Measurements from ENCODE around the gene STRBP.
"Not testable (repeated sequence)": the region's sequence is repeated elsewhere in the genome, so short reads cannot be mapped to it uniquely, and the experiment has no call there.

STRBP gene

DNA sequence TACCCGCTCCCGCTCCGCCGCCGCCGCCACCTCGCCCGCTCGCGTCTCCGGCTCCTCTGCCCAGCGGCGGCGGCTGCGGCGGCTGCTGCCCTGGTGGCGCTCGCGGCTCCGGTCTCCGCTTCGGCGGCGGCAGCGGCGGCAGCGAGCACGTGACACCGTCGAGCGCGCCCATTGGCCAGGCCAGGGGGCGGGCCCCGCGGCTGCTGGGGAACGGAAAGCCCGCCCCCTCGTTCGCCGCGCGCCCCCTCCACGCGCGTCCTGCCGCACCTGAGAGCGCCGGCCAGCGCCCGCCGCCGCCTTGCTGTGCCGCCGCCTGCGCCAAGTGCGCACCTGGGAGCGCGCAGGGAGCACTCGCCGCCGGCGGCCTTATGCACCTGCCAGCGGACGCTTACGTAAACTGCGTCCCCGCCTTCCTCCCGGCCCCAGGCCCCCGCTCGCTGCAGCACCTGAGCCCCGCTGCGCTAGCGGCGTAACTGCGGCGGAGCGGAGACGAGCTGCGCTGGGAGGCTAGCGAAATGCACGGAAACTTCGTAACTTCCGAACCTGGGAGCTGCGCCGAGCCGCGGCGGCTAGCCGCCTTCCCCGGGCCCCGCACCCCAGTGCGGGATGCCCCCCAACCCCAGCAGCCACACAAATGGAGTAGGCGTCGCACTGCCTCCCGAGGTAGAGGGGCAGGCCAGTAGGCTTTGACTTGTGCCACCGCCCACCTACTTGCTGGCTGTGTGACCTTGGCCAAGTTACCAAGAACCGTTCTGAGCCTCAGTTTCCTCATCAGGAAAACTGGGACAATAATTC, at the start of gene STRBP:
STRBP (minus strand) TSS at position 122 of the 795 bp plus-strand sequence. CDS start 84,452 bp downstream, outside the sequence.
- intact Hi-C loops (cut with DNase I) = no loop called here
- DNase-seq = peak; percentile 65 to 98 (median 94)

DNA sequence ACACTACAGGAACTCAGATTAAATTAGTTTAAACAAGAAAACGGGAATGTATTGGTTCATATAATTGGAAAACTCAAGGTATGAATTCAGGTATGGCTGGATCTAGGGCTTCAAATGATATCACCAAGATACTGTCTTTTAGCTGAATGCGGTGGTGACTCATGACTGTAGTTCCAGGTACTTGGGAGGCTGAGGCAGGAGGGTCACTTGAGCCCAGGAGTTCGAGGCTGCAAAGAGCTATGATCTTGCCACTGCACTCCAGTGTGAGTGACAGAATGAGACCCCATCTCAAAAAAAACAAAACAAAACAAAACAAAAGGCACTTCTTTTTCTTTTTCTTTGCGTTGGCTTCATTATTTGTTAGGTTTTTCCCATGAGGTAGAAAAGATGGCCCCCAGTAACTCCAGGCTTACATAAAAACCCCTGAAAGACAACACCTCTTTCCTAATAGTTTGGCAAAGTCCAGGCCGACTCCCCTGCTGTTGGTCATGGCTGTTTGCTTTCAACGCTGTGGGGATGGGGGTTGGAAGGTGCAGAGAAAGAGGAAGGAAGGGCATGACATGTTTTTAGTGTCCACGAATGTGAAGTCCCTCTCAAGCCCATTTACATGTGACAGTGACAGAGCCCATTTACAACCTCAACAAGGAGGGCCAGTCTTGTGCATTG, 47.8 kb upstream of the STRBP start:
- DNase-seq = peak in 1 of 42 donors; percentile 44
- intact Hi-C loops (cut with DNase I) = no loop called here

DNA sequence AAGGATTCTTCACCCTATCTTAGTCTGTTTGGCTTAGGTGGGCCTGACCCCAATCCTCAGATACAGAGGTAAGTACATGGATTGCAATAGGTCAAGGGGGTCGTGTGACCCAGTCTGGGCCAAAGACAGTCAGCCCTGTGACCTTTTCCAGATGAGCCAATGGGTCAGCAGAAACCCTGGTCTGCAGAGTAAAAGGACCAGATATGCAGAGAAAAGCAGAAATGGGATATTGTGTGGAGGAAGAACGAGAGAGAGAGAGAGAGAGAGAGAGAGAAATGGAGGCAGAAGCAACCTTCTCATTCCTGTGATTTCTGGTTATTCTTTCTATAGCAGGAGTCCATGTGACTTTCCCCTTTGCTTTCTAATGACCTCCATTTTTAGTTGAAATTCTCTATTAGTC, 47.2 kb upstream of the STRBP start:
- intact Hi-C loops (cut with DNase I) = no loop called here

DNA sequence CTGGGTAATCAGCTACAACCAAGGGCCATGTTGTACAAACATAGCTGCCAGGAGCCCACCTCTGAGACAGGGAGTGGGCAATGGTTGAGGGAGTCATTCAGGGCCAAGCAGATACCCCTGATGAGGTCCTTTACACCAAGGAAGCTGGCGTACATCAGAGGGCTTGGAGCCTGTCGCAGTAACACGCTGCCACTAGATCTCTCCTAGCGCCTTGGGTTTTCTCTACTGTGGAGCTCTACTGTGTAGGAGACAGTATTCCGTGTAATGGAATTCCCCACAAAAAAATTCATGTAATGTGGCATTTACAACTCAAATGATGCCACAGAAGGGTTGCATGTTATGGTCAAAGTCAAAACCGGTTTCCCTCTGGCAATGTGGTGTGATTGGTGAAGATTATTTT, 46.2 kb upstream of the STRBP start:
- intact Hi-C loops (cut with DNase I) = no loop called here
- DNase-seq = no peak

More for the DNA sequence above, 47.2 kb upstream of the STRBP start:
- DNase-seq = no peak

DNA sequence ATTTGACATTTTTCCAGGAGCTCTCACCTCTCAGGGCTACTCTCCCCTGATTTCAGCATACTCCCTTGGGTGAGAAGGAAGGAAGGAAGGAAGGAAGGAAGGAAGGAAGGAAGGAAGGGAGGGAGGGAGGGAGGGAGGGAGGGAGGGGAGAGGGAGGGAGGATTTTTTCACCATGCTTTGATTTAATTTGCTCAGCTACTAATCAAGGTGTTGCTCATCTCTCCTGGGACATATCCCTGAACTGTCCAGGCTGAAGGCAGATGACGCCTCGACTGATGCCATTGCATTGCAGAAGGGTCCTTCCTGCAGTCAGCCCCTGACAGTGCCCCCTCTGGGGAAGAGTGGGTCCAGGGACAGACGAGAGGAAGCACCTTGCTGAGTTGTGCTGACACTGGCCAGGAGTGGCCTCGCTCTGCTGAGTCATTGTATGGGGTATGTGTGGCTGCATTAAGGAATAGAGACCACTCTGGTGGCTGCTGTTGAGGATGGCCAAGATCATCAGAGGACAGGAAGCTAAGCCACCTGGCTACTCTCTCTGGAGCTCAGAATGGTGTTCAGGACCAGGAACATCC, 44.0 kb upstream of the STRBP start:
- DNase-seq = no peak
- intact Hi-C loops (cut with DNase I) = no loop called here

DNA sequence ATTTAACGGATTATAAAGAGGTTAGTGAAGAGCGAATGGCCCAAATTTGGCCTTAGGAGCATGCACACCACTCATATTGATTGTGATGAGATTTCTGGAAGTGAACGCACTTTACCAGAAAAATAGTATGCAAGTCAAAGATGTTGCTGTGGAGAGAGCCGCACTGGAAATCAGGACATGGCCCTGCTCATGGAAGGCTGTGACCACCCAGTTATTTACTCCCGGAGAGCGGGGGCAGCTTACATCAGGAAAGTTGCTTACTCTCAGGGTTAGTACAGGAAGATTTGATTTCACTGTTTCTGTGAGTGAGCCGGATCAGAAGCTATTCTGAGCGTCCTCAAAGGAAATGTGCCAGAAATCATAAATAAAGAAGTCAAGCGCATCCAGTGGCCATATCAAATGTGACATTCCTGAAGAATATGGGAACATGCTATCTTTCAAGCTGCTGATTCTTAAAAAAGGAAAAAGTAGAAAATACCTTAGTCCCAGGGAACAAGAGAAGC, 42.9 kb upstream of the STRBP start:
- no peak for DNase-seq
- intact Hi-C loops (cut with DNase I) = no loop called here

DNA sequence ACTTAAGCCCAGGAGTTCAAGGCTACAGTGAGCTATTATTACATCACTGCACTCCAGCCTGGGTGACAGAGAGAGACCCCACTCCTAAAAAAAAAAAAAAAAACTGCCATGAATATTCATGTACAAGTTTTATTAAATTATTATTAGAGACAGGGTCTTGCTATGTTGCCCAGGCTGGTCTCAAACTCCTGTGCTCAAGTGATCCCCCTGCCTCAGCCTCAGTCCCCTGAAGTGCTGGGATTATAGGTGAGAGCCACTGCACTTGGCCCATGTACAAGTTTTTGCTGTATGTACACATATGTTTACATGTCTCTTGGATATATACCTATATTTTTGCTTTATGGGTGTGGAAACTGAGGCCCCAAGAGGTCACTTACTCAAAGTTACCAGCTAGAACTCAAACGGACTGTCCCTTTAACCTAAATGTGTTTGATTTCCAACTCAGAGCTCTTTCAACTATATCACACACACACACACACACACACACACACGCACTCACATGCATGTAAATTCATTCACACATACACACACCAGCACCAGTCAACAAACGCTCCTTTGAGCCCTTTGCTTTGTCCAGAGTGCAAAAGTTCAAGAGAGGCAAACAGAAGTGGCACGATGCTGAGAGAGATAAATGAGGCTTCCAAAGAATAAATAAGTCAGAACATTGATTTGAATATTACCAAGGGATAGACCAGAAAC, 42.3 kb upstream of the STRBP start:
- intact Hi-C loops (cut with DNase I) = no loop called here
- no peak for DNase-seq

DNA sequence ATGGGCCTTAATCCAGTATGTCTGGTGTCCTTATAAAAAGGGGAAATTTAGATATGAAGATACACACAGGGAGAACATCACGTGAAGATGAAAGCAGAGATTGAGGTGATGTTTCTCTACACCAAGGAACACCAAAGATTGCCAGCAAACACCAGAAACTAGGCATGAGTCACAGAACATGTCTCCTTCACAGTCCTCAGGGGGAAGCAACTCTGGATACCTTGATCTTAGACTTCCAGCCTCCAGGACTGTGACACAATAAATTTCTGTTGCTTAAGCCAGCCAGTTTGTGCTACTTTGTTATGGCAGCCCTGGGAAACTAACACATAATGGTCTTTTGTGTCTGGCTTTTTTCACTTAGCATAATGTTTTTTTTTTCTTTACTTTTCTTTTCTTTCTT, 41.2 kb upstream of the STRBP start:
- intact Hi-C loops (cut with DNase I) = no loop called here
- DNase-seq = no peak

DNA sequence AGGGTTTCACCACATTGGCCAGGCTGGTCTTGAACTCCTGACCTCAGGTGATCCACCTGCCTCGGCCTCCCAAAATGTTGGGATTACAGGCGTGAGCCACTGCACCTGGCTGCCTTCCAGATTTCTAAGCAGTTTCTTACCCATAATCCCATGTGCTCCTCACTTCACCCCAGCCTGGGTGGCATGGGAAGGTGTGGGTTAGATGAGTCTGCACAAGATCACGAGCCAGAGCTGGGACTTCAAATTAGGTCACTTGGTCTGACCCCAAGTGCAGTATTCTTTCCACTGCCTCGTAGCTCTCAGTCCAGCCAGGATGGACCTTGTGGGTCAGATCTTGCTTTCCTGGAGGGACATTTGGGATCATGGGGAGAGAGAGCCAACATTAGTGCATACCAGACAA, 37.5 kb upstream of the STRBP start:
- no peak for DNase-seq
- intact Hi-C loops (cut with DNase I) = no loop called here

DNA sequence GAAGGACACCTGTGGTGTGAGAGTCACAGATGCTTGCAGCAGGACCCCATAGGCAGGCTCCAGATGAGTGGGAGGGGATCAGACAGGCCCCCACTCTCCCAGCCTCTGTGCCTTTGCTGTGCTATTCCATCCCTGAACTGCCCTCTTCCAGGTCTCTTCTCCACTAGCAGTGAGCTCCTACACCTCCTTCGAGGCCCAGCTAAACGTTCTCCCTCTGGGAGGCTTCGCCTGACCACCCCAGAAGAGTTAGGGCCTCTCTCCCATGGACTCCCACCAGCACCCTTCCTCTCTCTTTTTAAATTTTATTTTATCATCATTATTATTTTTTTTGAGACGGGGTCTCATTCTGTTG, 35.9 kb upstream of the STRBP start:
- intact Hi-C loops (cut with DNase I) = no loop called here
- no peak for DNase-seq

DNA sequence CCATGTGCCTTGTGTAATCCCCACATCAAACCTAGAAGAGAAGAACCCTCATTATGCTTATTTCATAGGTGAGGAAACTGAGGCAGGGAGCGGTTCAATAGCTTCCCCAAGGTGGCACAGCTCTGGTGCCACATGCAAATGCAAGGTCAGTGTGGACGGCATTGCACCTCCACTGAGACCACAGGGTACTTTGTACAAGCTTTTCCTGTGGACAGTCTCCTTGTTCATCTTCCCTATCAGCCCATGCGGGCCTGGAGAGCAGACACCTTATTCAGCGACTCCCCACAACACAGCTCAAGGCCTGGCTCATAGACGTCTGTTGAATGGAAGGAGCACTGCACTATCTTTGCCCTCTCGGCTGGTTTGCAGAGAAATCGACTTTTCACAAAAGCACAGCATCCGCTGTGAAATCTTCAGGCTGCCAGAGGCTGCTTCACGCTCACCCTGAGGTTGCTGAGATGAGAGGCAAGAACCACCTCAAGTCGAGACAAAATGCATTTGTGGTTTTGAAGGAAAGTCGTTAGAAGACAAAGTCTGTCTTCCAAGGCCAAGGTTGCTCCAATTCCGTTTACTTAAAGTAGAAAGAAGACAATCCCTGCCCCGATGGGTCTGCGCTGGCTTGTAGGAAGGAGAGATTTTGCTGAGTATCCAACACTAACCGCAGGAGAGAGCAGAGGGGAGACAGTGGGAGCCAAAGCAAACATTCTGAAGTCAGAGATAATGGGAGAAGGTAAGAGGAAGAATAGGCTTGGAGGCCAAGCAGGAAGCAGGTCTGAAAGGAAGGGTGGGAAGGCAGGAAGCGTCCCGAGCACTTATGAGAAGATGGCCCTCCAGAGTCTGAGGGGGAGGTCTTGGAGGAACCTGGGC, 34.2 kb upstream of the STRBP start:
- intact Hi-C loops (cut with DNase I) = no loop called here
- no peak for DNase-seq

DNA sequence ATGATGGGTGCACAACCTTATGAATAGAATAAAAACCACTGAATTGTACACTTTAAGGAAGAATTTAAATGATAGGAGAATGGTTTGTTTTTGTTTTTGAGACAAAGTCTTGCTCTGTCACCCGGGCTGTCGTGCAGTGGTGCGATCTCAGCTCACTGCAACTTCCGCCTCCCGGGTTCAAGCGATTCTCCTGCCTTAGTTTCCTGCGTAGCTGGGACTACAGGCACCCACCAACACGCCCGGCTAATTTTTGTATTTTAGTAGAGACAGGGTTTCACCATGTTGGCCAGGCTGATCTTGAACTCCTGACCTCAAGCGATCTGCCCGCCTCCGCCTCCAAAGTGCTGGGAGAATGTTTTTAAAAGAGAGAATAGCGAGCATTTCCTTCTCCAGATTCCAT, 33.5 kb upstream of the STRBP start:
- DNase-seq; intact Hi-C loops (cut with DNase I): not testable (repeated sequence)

DNA sequence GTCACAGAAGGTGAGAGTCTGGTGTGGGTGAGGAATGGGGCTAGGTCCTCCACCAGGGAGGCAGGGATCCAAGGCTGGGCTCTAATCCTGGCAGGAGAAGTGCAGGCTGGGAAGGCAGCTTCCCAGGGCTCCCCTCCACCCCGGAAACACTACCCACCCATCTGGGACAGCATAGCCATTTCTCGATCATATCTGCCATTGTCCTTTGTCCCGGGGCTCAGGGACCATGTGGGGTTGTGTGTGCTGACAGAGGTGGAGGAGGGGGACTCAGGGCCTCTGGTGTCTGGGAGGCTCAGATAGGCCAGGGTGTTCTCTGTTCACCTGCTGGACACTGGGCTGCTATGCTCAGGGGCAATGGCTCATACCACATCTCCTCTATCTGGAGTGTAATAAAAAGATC, 32.2 kb upstream of the STRBP start:
- DNase-seq = no peak
- intact Hi-C loops (cut with DNase I) = no loop called here

DNA sequence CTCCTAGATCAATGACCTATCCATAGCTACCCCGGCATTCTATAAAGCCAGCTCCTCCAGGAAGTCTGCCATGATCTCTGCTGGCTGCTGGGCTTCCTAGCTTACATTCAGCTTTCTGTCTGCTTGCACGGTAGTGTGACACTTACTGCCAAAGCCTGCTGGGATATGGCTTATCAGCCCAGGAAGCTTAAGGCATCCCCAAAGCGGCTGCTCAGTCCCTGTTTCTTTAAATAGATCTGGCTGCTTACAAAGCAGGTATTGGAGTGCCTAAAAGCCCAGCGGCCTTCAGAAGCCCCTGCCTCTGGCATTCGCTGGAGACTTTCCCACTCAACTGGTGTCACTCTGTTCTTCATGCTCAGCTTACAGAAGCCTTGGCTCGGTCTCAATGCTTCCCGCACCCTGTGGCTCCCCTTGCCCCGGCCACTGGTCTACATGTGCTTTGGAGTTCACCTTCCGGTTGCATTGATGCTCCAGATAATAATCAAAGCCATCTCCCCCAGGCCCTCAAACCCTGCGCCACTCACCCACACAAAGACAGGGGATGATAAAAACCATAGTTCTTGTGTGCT, 31.3 kb upstream of the STRBP start:
- no peak for DNase-seq
- intact Hi-C loops (cut with DNase I) = no loop called here

DNA sequence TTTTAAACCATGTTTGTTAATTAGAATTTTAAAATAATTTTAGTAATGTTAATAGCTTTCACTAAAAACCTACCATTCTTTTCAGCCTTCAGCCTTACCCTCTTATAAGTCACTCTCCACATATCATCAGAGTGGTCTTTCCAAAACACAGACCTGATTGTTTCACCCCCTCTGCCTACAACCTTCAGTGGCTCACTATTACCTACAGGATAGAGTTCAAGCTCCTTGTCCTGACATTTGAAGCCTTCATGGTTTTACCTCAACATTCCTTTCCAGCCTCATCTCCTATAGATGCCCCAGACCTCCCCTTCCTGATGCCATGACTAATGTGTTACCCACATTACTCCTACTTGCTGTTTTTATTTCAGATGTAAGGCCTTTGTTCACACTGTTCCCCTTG, 27.8 kb upstream of the STRBP start:
- DNase-seq = no peak
- intact Hi-C loops (cut with DNase I) = no loop called here

DNA sequence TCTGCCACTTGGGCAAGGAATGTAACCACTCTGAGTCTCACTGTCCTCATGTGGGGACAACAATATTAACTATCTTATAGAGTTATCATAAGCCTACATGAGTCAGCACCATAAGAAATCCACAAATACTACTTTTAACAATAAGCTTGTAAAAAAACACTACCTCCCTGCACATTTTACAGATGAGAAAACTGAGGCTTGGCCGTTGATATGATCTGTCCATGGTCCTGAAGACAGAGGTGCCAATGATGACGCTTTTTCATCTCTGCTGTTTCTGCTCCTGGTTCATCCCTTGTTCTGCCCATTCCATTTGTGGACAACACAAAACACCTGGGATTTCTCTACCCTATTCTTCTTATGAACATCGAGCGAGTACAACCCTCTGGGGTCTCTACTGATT, 23.4 kb upstream of the STRBP start:
- DNase-seq = no peak
- intact Hi-C loops (cut with DNase I) = no loop called here

DNA sequence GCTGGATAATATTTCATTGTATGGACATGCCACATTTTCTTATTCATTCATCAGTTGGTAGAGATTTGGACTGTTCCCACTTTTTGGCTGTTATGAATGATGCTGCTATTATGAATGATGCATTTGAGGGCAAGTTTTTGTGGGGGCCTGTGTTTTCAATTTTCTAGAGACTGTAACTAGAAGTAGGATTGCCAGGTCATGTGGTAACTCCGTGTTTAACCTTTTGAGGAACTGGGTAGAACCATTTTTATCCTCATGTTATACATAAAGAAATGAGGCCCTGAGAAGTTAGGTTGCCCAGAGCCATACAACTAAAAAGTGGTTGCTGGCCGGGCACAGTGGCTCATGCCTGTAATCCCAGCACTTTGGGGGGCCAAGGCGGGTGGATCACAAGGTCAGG, 22.4 kb upstream of the STRBP start:
- intact Hi-C loops (cut with DNase I) = no loop called here
- no peak for DNase-seq

DNA sequence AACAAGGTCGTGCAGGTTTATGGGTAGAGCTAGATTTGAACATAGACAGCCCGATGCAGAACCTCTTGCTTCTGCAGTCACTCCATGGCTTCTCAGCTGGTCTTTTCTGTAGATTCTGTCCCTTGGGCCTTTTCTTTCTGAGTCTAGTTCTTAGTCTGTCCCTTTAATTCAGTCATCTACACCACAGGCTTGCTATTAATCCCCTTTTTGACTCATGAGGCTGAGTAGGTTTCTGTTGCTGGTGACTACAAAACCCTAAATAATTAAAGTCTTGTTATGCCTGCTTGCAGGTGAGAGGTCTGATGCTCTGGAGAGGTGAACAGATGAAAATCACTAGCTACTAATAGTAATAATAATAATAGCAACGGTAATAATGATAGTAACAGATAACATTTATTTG, 19.3 kb upstream of the STRBP start:
- DNase-seq = no peak
- intact Hi-C loops (cut with DNase I) = no loop called here

DNA sequence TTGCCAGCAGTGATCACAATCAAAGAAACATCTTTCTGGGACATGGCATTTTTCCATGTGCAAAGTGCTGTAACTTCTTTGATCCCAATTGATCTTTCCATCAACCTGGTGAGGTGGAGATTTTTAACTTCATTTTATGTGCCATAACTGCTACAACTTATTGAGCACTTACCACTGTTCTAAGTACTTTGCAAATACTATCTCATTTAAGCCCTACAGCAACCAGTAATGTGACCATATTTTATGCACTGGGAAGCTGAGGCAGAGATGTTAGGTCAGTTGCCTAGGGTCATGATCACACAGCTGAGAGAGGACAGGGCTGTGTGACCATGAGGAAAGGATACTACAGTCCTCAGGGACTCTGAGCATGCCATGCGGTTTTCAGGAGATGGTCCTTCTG, 17.9 kb upstream of the STRBP start:
- DNase-seq = no peak
- intact Hi-C loops (cut with DNase I) = no loop called here

Data from head of caudate nucleus (tissue), 42 donors.